Chondrocyte (in vitro differentiated cells): ENCODE data around the gene PCDH17. TPM values are rescaled to one million over a fixed set of nuclear protein-coding genes. Genes with fewer than 3 reads are reported as not detected.
A peak's percentile ranks its signal among the peaks of the same experiment; 100 is the strongest.

Source experiments
- DNase-seq: peaks from one replicate; pipeline ENCODE4 v3.0.0; 2021; ENCODE audit warnings: mixed read lengths, low spot score
- H3K27ac Mint-ChIP-seq: one replicate; pipeline ENCODE4 v1.8.0; 2021; ENCODE audit warnings: mild to moderate bottlenecking, moderate library complexity, mixed read lengths; ENCODE audit not compliant: unreplicated experiment
- H3K27me3 Mint-ChIP-seq: 2 replicates; pipeline ENCODE4 v1.8.0; 2021; ENCODE audit warnings: low read depth, mixed read lengths
- H3K36me3 Mint-ChIP-seq: 2 replicates; pipeline ENCODE4 v1.8.0; 2021; ENCODE audit warnings: low read depth, mixed read lengths
- H3K4me1 Mint-ChIP-seq: 2 replicates; pipeline ENCODE4 v1.8.0; 2021; ENCODE audit warnings: low read depth, mild to moderate bottlenecking, mixed read lengths
- H3K4me3 Mint-ChIP-seq: one replicate; pipeline ENCODE4 v1.8.0; 2021; ENCODE audit warnings: mild to moderate bottlenecking, moderate library complexity, mixed read lengths; ENCODE audit not compliant: unreplicated experiment
- H3K9me3 Mint-ChIP-seq: 2 replicates; pipeline ENCODE4 v1.8.0; 2021; ENCODE audit warnings: low read depth, mixed read lengths
- CTCF ChIP-seq: fragments of 200-600 bp; sonication (generic); IDR thresholded peaks from 2 replicates; pipeline ENCODE4 v1.5.0; 2021; ENCODE audit warnings: antibody characterized with exemption, mild to moderate bottlenecking, moderate library complexity
- total RNA-seq: library from RNA; stranded (reverse); gene quantifications from 3 replicates; pipeline ENCODE4 v1.2.1, GENCODE V29; 2021

Gene PCDH17
- total RNA-seq, 1 donor from 2014 or later, result 0.32 TPM

GRCh38 chr13:57601536-57601935 lies 30.0 kb upstream of the PCDH17 start:
- Mint-ChIP-seq H3K27ac (no peak overlapping the region), H3K9me3 (no peaks in the 10 kb centered on the region), H3K36me3 (no peaks in the 10 kb centered on the region), H3K27me3 (peaks cover 9% of the 10 kb centered on the region), H3K4me1 (no peaks in the 10 kb centered on the region), H3K4me3 (no peak overlapping the region)
- no peak for DNase-seq
- TF ChIP-seq CTCF, result no peak

GRCh38 chr13:57604442-57604841 lies 27.1 kb upstream of the PCDH17 start:
- Mint-ChIP-seq H3K27me3 (peaks cover 8% of the 10 kb centered on the region), H3K27ac (no peak overlapping the region), H3K9me3 (peaks cover 2% of the 10 kb centered on the region), H3K4me3 (no peak overlapping the region), H3K4me1 (no peaks in the 10 kb centered on the region), H3K36me3 (no peaks in the 10 kb centered on the region)
- TF ChIP-seq CTCF, result no peak
- DNase-seq, result no peak

- no peak overlapping the region for H3K27ac Mint-ChIP-seq
Measured at GRCh38 chr13:57611969-57612368, 19.6 kb upstream of the PCDH17 start.

GRCh38 chr13:57612568-57612967 lies 19.0 kb upstream of the PCDH17 start:
- Mint-ChIP-seq H3K9me3 (peaks cover 2% of the 10 kb centered on the region), H3K27ac (no peak overlapping the region), H3K4me1 (no peaks in the 10 kb centered on the region), H3K36me3 (no peaks in the 10 kb centered on the region), H3K4me3 (no peak overlapping the region), H3K27me3 (no peaks in the 10 kb centered on the region)
- DNase-seq, result no peak
- TF ChIP-seq CTCF, result no peak

More at GRCh38 chr13:57611969-57612368, 19.6 kb upstream of the PCDH17 start:
- no peaks in the 10 kb centered on the region for H3K4me1 Mint-ChIP-seq
- H3K36me3 Mint-ChIP-seq, result no peaks in the 10 kb centered on the region
- H3K4me3 Mint-ChIP-seq, result no peak overlapping the region
- DNase-seq, result no peak
- TF ChIP-seq CTCF, result no peak
- peaks cover 2% of the 10 kb centered on the region for H3K9me3 Mint-ChIP-seq
- no peaks in the 10 kb centered on the region for H3K27me3 Mint-ChIP-seq

- H3K4me3 Mint-ChIP-seq, result no peak overlapping the region
- H3K27me3 Mint-ChIP-seq, result peaks cover 12% of the 10 kb centered on the region
- no peaks in the 10 kb centered on the region for H3K9me3 Mint-ChIP-seq
- TF ChIP-seq CTCF, result peak; percentile 99
- H3K36me3 Mint-ChIP-seq, result no peaks in the 10 kb centered on the region
- peaks cover 8% of the 10 kb centered on the region for H3K4me1 Mint-ChIP-seq
- H3K27ac Mint-ChIP-seq, result no peak overlapping the region
- DNase-seq, result no peak
Measured at GRCh38 chr13:57624565-57625435, 6.7 kb upstream of the PCDH17 start.
